GM12891 (cell line): Measurements from ENCODE around the gene ABCG4.

Experiments
- PAX5 ChIP-seq: IDR thresholded peaks from 2 replicates; pipeline ENCODE4 v1.6.1; 2011; ENCODE audit warnings: low read length, moderate library complexity, mild to moderate bottlenecking; ENCODE audit not compliant: insufficient read depth, severe bottlenecking
- POLR2A ChIP-seq: IDR thresholded peaks from 2 replicates; pipeline ENCODE4 v1.6.1; 2011; ENCODE audit warnings: low read depth, low read length, control low read depth
- POLR2AphosphoS5 ChIP-seq: IDR thresholded peaks from 2 replicates; pipeline ENCODE4 v1.6.1; 2011; ENCODE audit warnings: low read depth, low read length, control low read depth
- POU2F2 ChIP-seq: IDR thresholded peaks from 2 replicates; pipeline ENCODE4 v1.6.1; 2011; ENCODE audit warnings: low read depth, mild to moderate bottlenecking, control low read depth, low read length, moderate library complexity
- TAF1 ChIP-seq: IDR thresholded peaks from 2 replicates; pipeline ENCODE4 v1.6.1; 2011; ENCODE audit warnings: low read depth, low read length, control low read depth

- TF ChIP-seq POLR2A (no peak), POLR2AphosphoS5 (no peak), POU2F2 (no peak), TAF1 (no peak), PAX5 (no peak)
Observed at GRCh38 chr11:119107538-119108145, 41.2 kb upstream of the ABCG4 start.
